DMS 273 (cell line): ENCODE data around the gene MMP23B.

Experiments
- DNase-seq: peaks from one replicate; lab custom pipeline; 2025; ENCODE audit not compliant: unreplicated experiment; lab: John Stamatoyannopoulos, UW

Gene MMP23B

DNA sequence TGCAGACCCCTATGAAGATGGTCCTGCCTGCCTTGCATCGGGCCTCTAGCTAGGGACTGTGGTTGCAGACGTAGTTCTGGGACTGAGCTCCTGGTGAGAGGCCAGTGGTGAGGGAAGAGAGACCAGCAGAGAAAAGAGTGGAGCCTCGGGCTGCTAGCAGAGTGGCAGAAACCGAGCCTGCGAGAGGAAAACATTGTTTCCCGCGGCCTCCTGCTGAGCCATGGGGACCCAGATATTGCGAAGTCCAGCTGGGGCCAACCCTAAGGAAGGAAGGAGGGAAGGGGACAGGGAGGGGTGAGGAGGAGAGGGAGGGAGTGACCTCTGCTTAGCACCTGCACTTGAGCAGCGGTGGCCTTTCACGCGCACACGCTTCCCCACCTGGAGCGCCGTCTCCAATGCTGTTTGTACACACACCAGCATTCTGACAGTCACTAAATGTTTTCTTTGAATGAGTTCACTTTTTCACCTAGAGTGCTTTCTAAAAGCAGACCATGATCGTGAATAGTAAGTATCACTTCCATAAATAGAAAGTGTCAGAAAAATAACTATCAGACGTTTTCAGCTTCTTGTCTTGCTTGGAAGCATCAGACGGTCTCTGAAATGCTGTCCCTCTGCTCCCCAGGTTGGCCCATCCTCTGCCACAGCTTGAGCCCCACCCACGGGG, 29.5 kb upstream of the MMP23B start:
- DNase-seq = no peak

DNA sequence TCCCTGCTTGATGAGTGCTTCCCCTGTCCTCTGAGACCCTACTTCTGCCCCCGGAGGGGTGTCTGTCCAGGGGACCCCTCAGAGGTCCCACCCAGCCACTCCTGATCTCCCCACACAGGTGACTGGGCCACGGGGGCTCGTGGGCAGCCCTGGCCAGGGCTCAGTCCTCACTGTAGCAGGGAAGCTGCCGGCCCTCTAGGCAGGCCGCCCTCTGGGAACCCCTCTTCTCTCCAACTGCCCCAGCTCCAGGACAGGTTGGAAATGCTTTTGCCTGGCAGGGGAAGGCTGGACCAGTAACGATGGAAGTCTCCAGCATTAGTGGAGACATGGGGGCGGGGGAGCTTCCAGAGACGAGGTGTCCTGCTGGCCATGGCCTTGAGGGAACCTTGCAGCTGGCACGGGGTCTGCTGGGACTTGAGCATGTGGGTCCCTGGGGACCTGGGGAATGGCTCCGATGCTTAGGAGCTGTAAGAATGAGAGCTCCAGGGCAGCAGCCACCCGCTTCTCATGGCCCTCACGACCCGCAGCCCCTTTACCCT, 28.9 kb upstream of the MMP23B start:
- DNase-seq = peak; percentile 44

DNA sequence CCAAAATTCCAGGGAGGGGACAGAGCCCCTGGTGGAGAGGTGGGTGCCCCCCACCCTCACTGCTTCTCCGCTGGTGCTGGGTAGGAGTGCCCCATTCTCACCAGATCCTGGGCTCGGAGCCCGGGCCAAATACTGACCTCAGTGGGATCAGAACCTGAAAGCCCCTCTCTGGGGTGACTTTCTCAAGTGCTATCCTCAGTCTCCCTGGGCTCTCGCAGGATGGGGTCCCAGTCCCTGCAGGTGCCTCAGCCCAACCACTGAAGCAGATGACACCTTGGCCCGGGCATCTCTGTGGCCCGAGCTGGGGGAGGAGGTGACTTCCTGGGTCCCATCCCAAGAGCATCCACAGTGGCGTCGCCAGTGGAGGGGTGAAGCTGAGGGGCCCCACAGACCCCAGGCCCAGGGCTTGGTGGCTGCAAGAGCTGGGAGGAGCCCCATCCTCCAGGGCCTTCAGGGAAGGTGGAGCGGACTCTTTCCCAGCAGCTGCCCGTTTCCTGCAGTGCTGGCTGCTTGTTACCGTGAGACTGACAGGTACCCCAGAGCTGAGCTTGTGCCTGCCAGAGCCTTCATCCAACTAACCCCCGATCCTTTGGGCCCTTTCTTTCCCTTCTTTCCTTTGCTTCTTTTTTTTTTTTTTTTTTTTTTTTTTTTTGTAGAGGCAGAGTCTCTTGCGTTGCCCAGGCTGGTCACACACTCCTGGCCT, 28.2 kb upstream of the MMP23B start:
- DNase-seq = peak; percentile 44

DNA sequence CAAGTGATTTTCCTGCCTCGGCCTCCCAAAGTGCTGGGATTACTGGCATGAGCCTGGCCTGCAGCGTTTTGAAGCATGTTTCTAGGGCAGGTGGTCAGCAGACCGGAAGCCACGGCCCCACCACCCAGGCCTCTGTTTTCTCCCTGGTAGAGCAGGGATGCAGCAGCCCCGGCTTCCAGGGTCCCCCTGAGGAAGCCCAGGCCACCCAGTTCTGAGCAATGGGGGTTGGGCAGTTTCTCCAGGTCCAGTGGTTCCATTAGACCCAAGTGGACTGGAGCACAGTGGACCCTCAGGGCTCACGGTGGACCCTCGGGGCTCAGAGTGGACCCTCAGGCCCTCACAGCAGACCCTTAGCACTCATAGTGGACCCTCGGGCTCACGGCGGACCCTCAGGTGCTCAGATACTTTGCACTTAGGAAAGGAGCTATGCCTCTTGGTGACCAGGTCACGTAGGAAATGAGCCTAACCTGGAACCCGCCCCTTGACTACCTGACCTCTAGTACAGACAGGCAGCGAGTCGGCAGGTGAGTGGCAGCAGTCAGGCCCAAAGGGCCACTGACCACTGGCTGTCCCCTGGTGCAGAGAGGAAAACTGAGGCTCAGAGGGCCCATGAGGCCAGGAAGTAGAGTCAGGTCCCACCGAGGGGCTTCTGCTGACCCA, 27.5 kb upstream of the MMP23B start:
- DNase-seq = no peak

GRCh38 chr1:1605034-1605591, 26.9 kb upstream of the MMP23B start:
- peak; percentile 47 for DNase-seq

DNA sequence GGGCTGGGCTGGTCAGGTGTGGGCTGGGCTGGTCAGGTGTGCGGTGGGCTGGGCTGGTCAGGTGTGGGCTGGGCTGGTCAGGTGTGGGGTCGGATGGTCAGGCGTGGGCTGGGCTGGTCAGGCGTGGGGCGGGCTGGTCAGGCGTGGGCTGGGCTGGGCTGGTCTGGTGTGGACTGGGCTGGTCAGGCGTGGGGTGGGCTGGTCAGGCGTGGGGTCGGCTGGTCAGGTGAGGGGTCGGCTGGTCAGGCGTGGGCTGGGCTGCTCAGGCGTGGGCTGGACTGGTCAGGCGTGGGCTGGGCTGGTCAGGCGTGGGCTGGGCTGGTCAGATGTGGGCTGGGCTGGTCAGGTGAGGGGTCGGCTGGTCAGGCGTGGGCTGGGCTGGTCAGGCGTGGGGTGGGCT, 26.2 kb upstream of the MMP23B start:
- DNase-seq = no peak

DNA sequence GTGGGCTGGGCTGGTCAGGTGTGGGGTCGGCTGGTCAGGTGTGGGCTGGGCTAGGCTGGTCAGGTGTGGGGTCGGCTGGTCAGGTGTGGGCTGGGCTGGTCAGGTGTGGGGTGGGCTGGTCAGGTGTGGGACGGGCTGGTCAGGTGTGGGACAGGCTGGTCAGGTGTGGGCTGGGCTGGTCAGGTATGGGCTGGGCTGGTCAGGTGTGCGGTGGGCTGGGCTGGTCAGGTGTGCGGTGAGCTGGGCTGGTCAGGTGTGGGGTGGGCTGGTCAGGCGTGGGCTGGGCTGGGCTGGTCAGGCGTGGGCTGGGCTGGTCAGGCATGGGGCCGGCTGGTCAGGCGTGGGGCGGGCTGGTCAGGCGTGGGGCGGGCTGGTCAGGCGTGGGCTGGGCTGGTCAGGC, 25.7 kb upstream of the MMP23B start:
- no peak for DNase-seq

GRCh38 chr1:1609822-1610485, 22.0 kb upstream of the MMP23B start:
- DNase-seq = no peak

DNA sequence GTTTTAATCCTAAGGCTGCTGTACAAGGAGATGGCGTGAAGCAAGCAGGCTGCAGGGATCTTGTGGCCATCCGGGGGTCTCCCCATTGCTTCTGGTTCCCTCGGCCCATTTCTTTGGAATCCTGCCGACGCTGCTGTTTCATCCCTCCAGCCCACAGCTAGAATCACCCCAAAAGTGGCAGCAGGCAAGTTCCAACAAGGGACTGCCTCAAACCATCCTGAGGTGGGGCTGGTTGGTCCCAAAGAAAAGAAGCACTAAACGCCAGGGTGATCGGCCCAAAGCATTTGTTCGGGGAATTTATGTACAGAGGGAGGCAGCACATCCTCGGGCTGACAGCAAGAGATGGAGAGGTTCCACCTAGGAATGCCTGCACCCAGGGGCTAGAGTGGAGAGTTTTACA, 21.2 kb upstream of the MMP23B start:
- DNase-seq = no peak

DNA sequence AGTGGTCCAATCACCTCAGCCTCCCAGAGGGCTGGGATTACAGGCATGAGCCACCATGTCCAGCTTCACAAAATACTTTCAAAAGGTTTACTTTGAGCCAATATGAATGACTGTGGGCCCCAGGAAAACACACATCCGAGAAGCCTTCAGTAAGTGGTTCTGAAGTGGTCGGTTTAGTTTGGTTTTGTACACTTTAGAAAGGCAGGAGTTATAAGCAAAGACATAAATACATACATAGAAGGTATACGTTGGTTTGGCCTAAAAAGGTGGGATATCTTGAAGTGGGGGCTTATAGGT, 19.9 kb upstream of the MMP23B start:
- DNase-seq = no peak

- no peak for DNase-seq
These were observed 18.4 kb upstream of the MMP23B start for GRCh38 chr1:1613509-1614082.

DNA sequence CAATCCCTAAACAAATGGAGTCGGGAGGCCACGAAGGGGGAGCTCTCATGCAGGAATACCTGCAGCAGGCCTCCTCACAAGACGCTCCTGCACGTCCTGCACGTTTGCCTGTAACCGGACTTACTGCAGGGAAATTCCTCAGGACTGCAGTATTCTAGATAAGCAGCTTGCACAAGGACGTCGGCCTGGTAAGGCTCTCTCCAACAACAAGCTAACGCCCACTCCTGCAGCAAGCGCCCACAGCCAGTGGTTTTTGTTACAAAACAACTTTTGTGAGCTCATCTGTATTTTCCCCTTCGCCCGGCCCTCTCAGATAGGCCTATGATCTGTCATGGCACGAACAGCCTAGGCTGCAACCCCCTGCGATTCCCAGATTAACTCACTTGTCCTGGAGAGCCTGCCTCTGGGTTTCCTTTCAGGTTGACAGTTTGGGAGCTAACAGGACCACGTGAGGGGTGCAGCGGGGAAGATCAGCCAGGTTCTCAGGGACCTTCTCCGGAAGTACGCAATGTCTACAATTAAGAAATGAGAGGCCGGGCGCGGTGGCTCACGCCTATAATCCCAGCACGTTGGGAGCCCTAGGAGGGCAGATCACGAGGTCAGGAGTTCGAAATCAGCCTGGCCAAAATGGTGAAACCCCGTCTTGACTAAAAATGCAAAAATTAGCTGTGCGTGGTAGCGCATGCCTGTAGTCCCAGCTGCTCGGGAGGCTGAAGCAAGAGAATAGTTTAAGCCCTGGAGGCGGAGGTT, 17.6 kb upstream of the MMP23B start:
- DNase-seq = peak; percentile 63

DNA sequence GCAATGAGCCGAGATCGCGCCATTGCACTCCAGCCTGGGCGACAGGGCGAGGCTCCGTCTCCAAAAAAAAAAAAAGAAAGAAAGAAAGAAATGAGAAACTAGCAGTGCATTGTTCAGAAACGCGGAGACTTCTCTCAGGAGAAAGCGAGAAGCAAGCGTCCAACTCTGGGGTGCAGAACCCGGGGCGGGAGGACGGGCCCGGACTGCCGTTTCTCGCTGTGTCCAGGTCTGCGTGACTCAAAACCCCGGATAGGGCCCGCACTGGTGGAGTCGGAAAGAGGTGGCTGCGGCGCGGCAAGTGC, 17.1 kb upstream of the MMP23B start:
- no peak for DNase-seq

DNA sequence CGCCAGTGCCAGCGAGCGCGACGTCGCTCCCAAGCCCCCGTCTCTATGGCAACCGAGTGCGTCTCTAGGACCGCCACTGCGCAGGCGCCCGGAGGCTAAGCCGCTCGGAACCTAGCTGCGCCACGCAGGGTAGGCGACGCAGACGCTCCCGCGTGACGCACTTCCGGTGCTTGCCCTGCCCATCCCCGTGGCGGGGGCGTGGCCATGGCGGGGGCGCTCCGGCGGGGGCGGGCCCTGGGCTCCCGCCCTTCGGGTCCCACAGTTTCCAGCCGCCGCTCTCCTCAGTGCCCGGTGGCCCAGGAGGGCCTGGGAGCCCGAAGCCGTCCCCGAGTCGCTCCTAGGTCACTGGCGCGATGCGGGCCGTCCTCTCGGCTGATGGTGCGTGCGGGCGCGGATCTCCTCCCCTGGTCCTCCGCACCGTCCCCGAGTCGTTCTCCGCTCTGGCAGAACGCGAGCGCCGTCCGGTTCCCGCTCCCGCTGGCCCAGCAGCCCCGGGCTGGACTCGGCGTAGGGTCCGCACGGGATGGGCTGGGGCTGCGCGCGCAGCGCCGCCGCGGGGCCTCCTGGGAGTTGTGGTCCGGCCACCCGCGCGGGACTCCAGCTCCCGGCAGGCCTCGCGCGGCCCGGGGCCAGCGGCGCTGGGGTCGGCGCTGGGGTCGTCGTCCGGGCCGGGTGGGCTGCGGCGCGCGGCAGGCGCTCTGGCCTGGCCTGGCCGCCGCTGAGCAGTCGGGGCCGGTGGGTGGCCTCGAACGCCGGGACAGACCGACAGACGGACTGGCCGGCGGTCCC, 16.5 kb upstream of the MMP23B start, which contains the start of gene MIB2:
Gene MIB2 (plus strand): TSS at position 245 of the 789 bp plus-strand sequence. CDS start 7,953 bp downstream, outside the sequence.
- peak; percentile 99 for DNase-seq

- peak; percentile 69 for DNase-seq
These were observed 15.8 kb upstream of the MMP23B start for GRCh38 chr1:1616045-1616790.

GRCh38 chr1:1616838-1617237, 15.1 kb upstream of the MMP23B start:
- DNase-seq = no peak

DNA sequence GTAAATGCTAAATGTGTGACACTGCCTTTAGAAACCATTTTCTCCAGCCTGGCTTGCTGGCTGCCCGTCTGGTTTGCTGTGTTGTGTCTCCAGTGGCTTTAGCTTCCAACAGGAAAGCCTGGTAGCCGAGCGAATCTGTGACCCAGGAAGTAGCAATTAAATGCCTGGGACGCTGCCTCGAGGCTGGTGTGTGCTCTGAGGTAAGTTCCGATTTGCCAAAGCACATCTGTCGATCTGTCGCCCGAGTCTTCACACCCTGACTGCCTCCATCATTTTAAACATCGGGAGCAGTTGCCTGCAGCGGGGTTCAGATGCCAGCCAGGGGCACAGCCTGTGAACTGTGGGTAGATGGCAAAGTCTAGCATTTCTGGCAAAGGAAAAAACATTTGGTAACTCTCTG, 14.5 kb upstream of the MMP23B start:
- DNase-seq = no peak

GRCh38 chr1:1617925-1618324, 14.0 kb upstream of the MMP23B start:
- DNase-seq = no peak
